ENCODE results near the gene WTIP. TPM values are rescaled to one million over a fixed set of nuclear protein-coding genes. Genes with fewer than 3 reads are reported as not detected.
"Not testable (repeated sequence)": the region's sequence is repeated elsewhere in the genome, so short reads cannot be mapped to it uniquely, and the experiment has no call there.

WTIP gene
- total RNA-seq, 5 donors from 2014 or later (not counting 1 experiment from before 2014, with no cell fraction given) = 0.21 to 1.2 (median 0.50) TPM

DNA sequence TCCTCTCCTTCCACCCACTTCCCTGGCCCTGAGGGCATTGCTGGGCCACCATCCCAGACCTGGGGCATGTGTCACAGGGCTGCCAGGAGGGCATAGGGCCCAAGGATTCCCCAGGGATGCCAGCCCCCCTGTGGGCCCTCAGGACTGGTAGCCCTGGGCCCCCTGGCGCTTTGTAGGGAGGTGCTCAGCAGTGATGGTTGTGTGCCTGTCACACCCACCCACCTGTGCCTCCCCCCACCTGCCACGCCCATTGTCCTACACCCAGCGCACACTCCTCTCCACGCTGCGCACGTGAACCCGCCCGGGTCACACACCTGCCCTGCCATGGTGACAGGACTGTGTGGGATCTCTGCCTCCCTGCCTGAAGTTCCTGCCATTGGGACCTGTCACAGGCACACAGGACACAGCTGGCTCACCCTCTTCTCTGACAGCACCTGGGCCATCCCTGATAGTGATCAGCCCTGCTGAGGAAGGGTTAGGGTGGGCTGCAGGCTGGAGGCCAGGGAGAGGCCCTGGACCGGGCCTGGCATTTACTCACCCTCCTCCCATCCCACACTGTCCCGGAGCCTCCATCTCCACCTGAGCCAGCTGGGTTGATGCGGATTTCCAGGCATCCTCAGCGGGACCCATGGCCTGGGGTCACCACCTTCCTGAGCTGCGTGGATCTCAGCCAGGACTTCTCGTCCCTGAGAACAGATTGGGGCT is 23.9 kb downstream of the WTIP start:
- Histone ChIP-seq H3K36me3 (ENCODE audit: control insufficient read depth in 2 of 2, extremely low read depth in 1 of 2, insufficient read depth in 1 of 2, low read length in 1 of 2) (no peaks in the 10 kb centered on the region), H3K27me3 (replicated peaks in 1 of 2; ENCODE audit: control insufficient read depth in 2 of 2, extremely low read depth in 1 of 2, insufficient read depth in 2 of 2, low read length in 1 of 2) (peaks cover 0 to 50% of the 10 kb centered on the region in 2 experiments), H3K4me3 (ENCODE audit: control insufficient read depth in 1 of 2, extremely low read depth in 1 of 2, low read length in 1 of 2) (no peak overlapping the region), H3K4me1 (ENCODE audit: control insufficient read depth in 1 of 2, extremely low read depth in 1 of 2, insufficient read depth in 2 of 2, low read length in 2 of 2) (peaks cover 0 to 14% of the 10 kb centered on the region in 2 experiments), H3K27ac (ENCODE audit: low read length) (no peak overlapping the region), H3K9me3 (no peaks in the 10 kb centered on the region)
- ChIA-PET POLR2A (no interaction called here), CTCF (no interaction called here)
- Mint-ChIP-seq H3K4me3 (no peak overlapping the region), H3K9me3 (peaks cover 0 to 1% (median 0%) of the 10 kb centered on the region in 3 donors), H3K27me3 (peaks cover 3 to 21% of the 10 kb centered on the region in 2 donors), H3K27ac (no peak overlapping the region), H3K36me3 (no peaks in the 10 kb centered on the region), H3K4me1 (peaks cover 6 to 11% (median 8%) of the 10 kb centered on the region in 3 donors)
- no peak for DNase-seq
- WGBS (ENCODE audit: insufficient coverage) = 83% methylated on average over 13 of the region's 14 CpGs
- no peak for ATAC-seq (replicated peaks in 1 of 4)

DNA sequence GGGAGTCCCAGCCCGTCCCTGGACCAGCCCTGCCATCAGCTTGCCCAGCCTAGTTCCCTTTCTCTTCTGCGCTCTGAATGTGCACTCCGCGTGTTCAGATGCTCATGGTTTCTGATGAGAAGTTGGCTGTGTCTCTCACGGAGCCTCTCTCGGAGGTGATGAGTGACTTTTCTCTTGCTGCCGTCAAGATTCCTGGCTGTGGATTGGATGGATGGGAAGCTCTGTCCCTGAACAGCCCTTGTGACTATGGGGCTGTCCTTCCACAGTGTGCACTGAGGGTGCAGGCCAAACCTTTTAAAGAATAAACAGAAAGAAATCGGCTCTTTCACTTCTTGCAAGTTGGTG is 24.4 kb downstream of the WTIP start:
- POLR2A ChIA-PET = no interaction called here
- no peaks in the 10 kb centered on the region for H3K36me3 ChIP-seq (ENCODE audit: control insufficient read depth in 2 of 2, extremely low read depth in 1 of 2, insufficient read depth in 1 of 2, low read length in 1 of 2)
- peaks cover 0 to 45% of the 10 kb centered on the region in 2 experiments for H3K27me3 ChIP-seq (replicated peaks in 1 of 2; ENCODE audit: control insufficient read depth in 2 of 2, extremely low read depth in 1 of 2, insufficient read depth in 2 of 2, low read length in 1 of 2)
- peaks cover 0 to 9% of the 10 kb centered on the region in 2 experiments for H3K4me1 ChIP-seq (ENCODE audit: control insufficient read depth in 1 of 2, extremely low read depth in 1 of 2, insufficient read depth in 2 of 2, low read length in 2 of 2)
- Mint-ChIP-seq H3K27me3 (peaks cover 3 to 23% of the 10 kb centered on the region in 2 donors), H3K4me3 (no peak overlapping the region), H3K9me3 (peaks cover 2 to 7% (median 5%) of the 10 kb centered on the region in 3 donors), H3K27ac (no peak overlapping the region), H3K4me1 (peaks cover 6 to 11% (median 8%) of the 10 kb centered on the region in 3 donors), H3K36me3 (no peaks in the 10 kb centered on the region)
- DNase-seq = no peak
- no peak overlapping the region for H3K4me3 ChIP-seq (ENCODE audit: control insufficient read depth in 1 of 2, extremely low read depth in 1 of 2, low read length in 1 of 2)
- no peaks in the 10 kb centered on the region for H3K9me3 ChIP-seq
- H3K27ac ChIP-seq (ENCODE audit: low read length) = no peak overlapping the region
- ATAC-seq (replicated peaks in 1 of 4) = no peak
- 90% methylated on average over 4 of the region's 8 CpGs for WGBS (ENCODE audit: insufficient coverage)
- CTCF ChIA-PET = no interaction called here

- no peaks in the 10 kb centered on the region for H3K9me3 ChIP-seq
- CTCF ChIA-PET = no interaction called here
- no peak for ATAC-seq (replicated peaks in 1 of 4)
Measured at GRCh38 chr19:34507414-34508067, 26.0 kb downstream of the WTIP start.

DNA sequence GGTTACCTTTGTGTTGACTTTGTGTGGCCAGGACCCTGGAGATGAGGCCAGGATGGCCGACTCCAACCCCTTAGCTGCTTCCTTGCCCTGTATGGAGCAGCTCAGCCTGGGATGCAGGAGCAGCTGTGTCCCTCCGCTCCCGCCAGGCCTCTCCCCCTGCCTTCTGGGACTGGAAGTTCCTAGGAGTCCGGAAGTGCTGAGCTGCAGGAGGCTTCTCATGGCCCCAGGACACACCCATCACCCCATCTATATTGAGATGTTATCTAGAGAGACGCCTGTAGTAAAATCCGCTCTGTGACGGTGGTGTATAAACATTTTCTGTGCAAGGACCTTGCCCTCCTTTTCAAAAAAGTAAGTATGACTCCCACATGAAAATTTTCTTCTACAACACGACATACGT is 27.0 kb downstream of the WTIP start:
- ChIA-PET POLR2A (no interaction called here), CTCF (no interaction called here)
- Histone ChIP-seq H3K27ac (ENCODE audit: low read length) (no peak overlapping the region), H3K4me1 (ENCODE audit: control insufficient read depth in 1 of 2, extremely low read depth in 1 of 2, insufficient read depth in 2 of 2, low read length in 2 of 2) (no peaks in the 10 kb centered on the region), H3K36me3 (ENCODE audit: control insufficient read depth in 2 of 2, extremely low read depth in 1 of 2, insufficient read depth in 1 of 2, low read length in 1 of 2) (no peaks in the 10 kb centered on the region), H3K9me3 (no peaks in the 10 kb centered on the region), H3K27me3 (replicated peaks in 1 of 2; ENCODE audit: control insufficient read depth in 2 of 2, extremely low read depth in 1 of 2, insufficient read depth in 2 of 2, low read length in 1 of 2) (peaks cover 0 to 29% of the 10 kb centered on the region in 2 experiments), H3K4me3 (ENCODE audit: control insufficient read depth in 1 of 2, extremely low read depth in 1 of 2, low read length in 1 of 2) (no peak overlapping the region)
- DNase-seq (no peak), ATAC-seq (replicated peaks in 1 of 4) (no peak)
- Mint-ChIP-seq H3K27me3 (peaks cover 0 to 10% of the 10 kb centered on the region in 2 donors), H3K27ac (no peak overlapping the region), H3K36me3 (no peaks in the 10 kb centered on the region), H3K4me1 (no peaks in the 10 kb centered on the region), H3K4me3 (no peak overlapping the region), H3K9me3 (peaks cover 5 to 13% (median 8%) of the 10 kb centered on the region in 3 donors)
- 57% methylated on average over 1 of the region's 9 CpGs for WGBS (ENCODE audit: insufficient coverage)

More at GRCh38 chr19:34507414-34508067, 26.0 kb downstream of the WTIP start:
- DNase-seq = no peak
- Histone ChIP-seq H3K36me3 (ENCODE audit: control insufficient read depth in 2 of 2, extremely low read depth in 1 of 2, insufficient read depth in 1 of 2, low read length in 1 of 2) (no peaks in the 10 kb centered on the region), H3K27me3 (replicated peaks in 1 of 2; ENCODE audit: control insufficient read depth in 2 of 2, extremely low read depth in 1 of 2, insufficient read depth in 2 of 2, low read length in 1 of 2) (peaks cover 0 to 35% of the 10 kb centered on the region in 2 experiments), H3K4me3 (ENCODE audit: control insufficient read depth in 1 of 2, extremely low read depth in 1 of 2, low read length in 1 of 2) (no peak overlapping the region), H3K27ac (ENCODE audit: low read length) (no peak overlapping the region), H3K4me1 (ENCODE audit: control insufficient read depth in 1 of 2, extremely low read depth in 1 of 2, insufficient read depth in 2 of 2, low read length in 2 of 2) (no peaks in the 10 kb centered on the region)
- H3K36me3 Mint-ChIP-seq = no peaks in the 10 kb centered on the region
- H3K27me3 Mint-ChIP-seq = peaks cover 3 to 17% of the 10 kb centered on the region in 2 donors
- H3K9me3 Mint-ChIP-seq = peaks cover 5 to 13% (median 8%) of the 10 kb centered on the region in 3 donors
- POLR2A ChIA-PET = no interaction called here
- H3K27ac Mint-ChIP-seq = no peak overlapping the region
- 70% methylated on average over 2 of the region's 4 CpGs for WGBS (ENCODE audit: insufficient coverage)
- peaks cover 0 to 2% (median 0%) of the 10 kb centered on the region in 3 donors for H3K4me1 Mint-ChIP-seq
- H3K4me3 Mint-ChIP-seq = no peak overlapping the region

GRCh38 chr19:34510904-34511303 is 29.3 kb downstream of the WTIP start:
- H3K9me3 Mint-ChIP-seq = peaks cover 5 to 13% (median 8%) of the 10 kb centered on the region in 3 donors
- H3K27ac Mint-ChIP-seq; DNase-seq; H3K4me3 Mint-ChIP-seq; CTCF ChIA-PET; POLR2A ChIA-PET; H3K27me3 Mint-ChIP-seq; ATAC-seq (replicated peaks in 1 of 4); H3K36me3 Mint-ChIP-seq; H3K4me1 ChIP-seq (ENCODE audit: control insufficient read depth in 1 of 2, extremely low read depth in 1 of 2, insufficient read depth in 2 of 2, low read length in 2 of 2); H3K9me3 ChIP-seq; H3K4me3 ChIP-seq (ENCODE audit: control insufficient read depth in 1 of 2, extremely low read depth in 1 of 2, low read length in 1 of 2); H3K4me1 Mint-ChIP-seq; H3K27ac ChIP-seq (ENCODE audit: low read length); H3K36me3 ChIP-seq (ENCODE audit: control insufficient read depth in 2 of 2, extremely low read depth in 1 of 2, insufficient read depth in 1 of 2, low read length in 1 of 2): not testable (repeated sequence)
- peaks cover 0 to 18% of the 10 kb centered on the region in 2 experiments for H3K27me3 ChIP-seq (replicated peaks in 1 of 2; ENCODE audit: control insufficient read depth in 2 of 2, extremely low read depth in 1 of 2, insufficient read depth in 2 of 2, low read length in 1 of 2)
- WGBS (ENCODE audit: insufficient coverage) = no CpG with 5 or more reads among the region's 5 CpGs

- Mint-ChIP-seq H3K27ac (no peak overlapping the region), H3K36me3 (no peaks in the 10 kb centered on the region), H3K4me3 (no peak overlapping the region), H3K27me3 (peaks cover 0 to 8% of the 10 kb centered on the region in 2 donors), H3K9me3 (peaks cover 5 to 13% (median 8%) of the 10 kb centered on the region in 3 donors), H3K4me1 (no peaks in the 10 kb centered on the region)
- ChIA-PET CTCF (no interaction called here), POLR2A (interaction anchor here in 1 of 2 donors (0.7 kb wide), 1 partner anchor 121 kb away, joined by 4 read pairs; no protein-coding TSS in a partner anchor)
- DNase-seq (no peak), ATAC-seq (replicated peaks in 1 of 4) (no peak)
- no peak overlapping the region for H3K4me3 ChIP-seq (ENCODE audit: control insufficient read depth in 1 of 2, extremely low read depth in 1 of 2, low read length in 1 of 2)
- H3K27ac ChIP-seq (ENCODE audit: low read length) = no peak overlapping the region
- no peaks in the 10 kb centered on the region for H3K4me1 ChIP-seq (ENCODE audit: control insufficient read depth in 1 of 2, extremely low read depth in 1 of 2, insufficient read depth in 2 of 2, low read length in 2 of 2)
- 91% methylated on average over 14 of the region's 17 CpGs for WGBS (ENCODE audit: insufficient coverage)
- no peaks in the 10 kb centered on the region for H3K36me3 ChIP-seq (ENCODE audit: control insufficient read depth in 2 of 2, extremely low read depth in 1 of 2, insufficient read depth in 1 of 2, low read length in 1 of 2)
- no peaks in the 10 kb centered on the region for H3K9me3 ChIP-seq
- H3K27me3 ChIP-seq (replicated peaks in 1 of 2; ENCODE audit: control insufficient read depth in 2 of 2, extremely low read depth in 1 of 2, insufficient read depth in 2 of 2, low read length in 1 of 2) = peaks cover 0 to 18% of the 10 kb centered on the region in 2 experiments
Measured at GRCh38 chr19:34512254-34512822, 30.8 kb downstream of the WTIP start.

Measured in T-cell (primary cell).